ENCODE measurements around the gene TRMT2B.
A peak's percentile ranks its signal among the peaks of the same experiment; 100 is the strongest.
"Not testable (repeated sequence)": the region's sequence is repeated elsewhere in the genome, so short reads cannot be mapped to it uniquely, and the experiment has no call there.

Gene TRMT2B, protein sequence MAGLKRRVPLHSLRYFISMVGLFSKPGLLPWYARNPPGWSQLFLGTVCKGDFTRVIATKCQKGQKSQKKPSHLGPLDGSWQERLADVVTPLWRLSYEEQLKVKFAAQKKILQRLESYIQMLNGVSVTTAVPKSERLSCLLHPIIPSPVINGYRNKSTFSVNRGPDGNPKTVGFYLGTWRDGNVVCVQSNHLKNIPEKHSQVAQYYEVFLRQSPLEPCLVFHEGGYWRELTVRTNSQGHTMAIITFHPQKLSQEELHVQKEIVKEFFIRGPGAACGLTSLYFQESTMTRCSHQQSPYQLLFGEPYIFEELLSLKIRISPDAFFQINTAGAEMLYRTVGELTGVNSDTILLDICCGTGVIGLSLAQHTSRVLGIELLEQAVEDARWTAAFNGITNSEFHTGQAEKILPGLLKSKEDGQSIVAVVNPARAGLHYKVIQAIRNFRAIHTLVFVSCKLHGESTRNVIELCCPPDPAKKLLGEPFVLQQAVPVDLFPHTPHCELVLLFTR

GRCh38 chrX:101051549-101052302, at the start of gene TRMT2B:
Gene TRMT2B, minus strand, starts transcription at chrX:101052111. Its CDS starts 9,822 bp downstream, at chrX:101042289.
- peak; percentile 69 for DNase-seq

- DNase-seq = peak; percentile 82
These were observed 45.9 kb upstream of the TRMT2B start, which contains the start of gene CENPI for GRCh38 chrX:101097546-101098453. Gene CENPI, plus strand, starts transcription at chrX:101098204. Its CDS starts 2,867 bp downstream, at chrX:101101071.

- no peak for DNase-seq
These were observed 39.9 kb upstream of the TRMT2B start for GRCh38 chrX:101091817-101092216.

DNA sequence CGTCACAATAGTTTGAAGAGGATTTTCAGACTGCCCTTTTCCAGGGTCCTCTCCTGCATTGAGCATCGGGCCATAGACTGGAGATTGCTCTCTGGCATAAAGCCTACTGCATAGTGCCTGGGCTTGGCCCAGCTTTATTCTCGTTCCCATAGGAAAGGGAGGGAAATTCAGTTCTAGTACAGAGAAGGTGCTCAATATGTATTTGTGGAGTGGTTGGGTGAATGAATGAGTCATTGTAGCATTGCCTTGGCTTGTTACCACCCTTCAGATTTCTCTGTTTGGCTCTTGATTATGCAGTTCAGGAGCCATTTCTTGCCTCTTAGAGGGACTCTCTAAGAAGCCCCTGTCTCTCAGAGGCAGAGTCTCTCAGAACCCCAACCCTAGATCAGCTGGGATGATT, 29.3 kb upstream of the TRMT2B start:
- no peak for DNase-seq

- no peak for DNase-seq
These were observed 28.6 kb upstream of the TRMT2B start for GRCh38 chrX:101080326-101081124.

- DNase-seq = no peak
These were observed 27.9 kb upstream of the TRMT2B start for GRCh38 chrX:101079736-101080270.

GRCh38 chrX:101078716-101079598, 27.0 kb upstream of the TRMT2B start, which contains the start of gene TMEM35A:
Gene TMEM35A, plus strand, starts transcription at chrX:101078879. Its CDS starts 124 bp downstream, at chrX:101079003.
- no peak for DNase-seq

DNA sequence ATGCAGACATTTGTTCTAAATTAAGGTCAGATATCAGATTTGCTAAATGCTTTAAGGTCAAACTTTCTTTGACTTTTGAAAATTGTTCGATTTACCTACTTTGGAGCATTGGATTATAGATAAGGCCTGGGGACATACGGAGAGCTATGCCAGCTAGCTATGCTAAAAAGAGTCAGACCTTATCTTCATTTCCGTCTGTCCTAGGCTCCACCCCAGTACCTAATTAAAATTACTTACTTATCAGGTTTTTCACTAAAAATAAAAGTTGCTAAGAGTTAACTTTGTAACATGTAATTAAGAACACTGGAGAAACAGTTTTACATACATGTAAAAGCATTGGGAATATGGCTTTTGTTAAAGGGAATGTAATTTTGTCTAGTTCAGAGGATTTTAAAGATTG, 19.7 kb upstream of the TRMT2B start:
- no peak for DNase-seq

DNA sequence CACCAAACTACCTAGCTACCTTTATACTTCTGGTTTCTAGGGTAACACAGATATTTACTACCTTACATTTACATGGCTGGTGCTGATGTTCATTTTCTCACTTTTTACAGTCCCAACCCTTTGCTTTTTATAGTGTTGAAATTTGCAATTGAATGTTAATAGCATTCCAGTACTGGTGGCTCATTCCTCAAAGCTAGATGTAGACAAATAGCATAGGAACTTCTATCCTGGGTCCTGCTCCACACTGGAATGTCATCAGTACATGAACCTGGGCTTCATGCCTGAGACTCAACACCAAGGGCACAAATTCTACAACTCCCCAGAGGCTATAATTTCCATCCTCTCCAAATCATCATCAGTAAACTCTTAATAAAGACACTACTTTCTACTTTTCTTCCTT, 10.3 kb upstream of the TRMT2B start:
- DNase-seq = no peak

DNA sequence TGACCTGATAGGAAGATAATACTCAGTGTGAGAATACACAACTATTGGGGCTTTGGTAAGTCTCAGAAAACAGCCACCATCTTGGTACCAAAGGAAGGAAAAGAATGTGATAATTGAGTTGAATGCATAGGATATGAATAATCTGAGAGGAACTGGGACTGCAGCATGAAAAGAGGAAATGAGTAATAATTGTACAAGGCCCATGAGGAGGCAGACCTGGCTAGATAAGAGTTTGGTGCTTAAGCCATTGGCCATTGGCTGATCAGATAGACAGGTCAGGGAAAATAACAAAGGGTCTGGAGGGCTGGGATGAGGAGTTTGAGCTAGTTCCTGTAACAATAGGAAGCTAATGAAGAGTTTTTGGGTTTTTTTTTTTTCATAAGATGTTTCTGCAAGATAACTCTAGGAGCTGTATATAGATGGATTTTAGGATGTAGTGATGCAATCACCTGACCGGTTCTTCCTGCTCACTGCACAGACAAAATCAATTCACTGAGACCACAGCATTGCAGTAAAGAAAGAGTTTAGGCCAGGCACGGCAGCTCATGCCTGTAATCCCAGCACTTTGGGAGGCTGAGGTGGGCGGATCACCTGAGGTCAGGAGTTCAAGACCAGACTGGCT, 5.3 kb upstream of the TRMT2B start:
- DNase-seq = no peak

- DNase-seq = not testable (repeated sequence)
These were observed 4.6 kb upstream of the TRMT2B start for GRCh38 chrX:101056551-101056950.

- no peak for DNase-seq
These were observed 760 bp downstream of the TRMT2B start for GRCh38 chrX:101051153-101051548.

GRCh38 chrX:101040197-101040596, 11.7 kb downstream of the TRMT2B start:
- no peak for DNase-seq

GRCh38 chrX:101037231-101037630, 14.7 kb downstream of the TRMT2B start:
- no peak for DNase-seq

- DNase-seq = no peak
These were observed 22.2 kb downstream of the TRMT2B start for GRCh38 chrX:101029665-101030064.

DNA sequence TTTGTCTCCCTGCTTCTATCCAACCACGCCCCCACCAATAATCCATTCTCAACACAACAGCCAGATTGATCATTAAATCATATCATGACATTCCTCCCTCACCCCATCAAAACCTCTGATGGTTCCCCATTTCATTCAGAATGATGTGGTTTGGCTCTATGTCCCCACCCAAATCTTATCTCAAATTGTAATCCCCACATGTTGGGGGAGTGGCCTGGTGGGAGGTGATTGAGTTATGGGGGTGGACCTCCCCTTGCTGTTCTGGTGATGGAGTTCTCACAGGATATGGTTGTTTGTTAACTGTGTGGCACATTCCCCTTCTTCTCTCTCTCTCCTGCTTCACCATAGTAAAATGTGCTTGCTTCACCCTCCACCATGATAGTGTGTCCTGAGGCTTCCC, 23.3 kb downstream of the TRMT2B start:
- DNase-seq = no peak

GRCh38 chrX:101025126-101025525, 26.8 kb downstream of the TRMT2B start:
- DNase-seq = no peak

GRCh38 chrX:101022020-101022419, 29.9 kb downstream of the TRMT2B start:
- DNase-seq = no peak

DNA sequence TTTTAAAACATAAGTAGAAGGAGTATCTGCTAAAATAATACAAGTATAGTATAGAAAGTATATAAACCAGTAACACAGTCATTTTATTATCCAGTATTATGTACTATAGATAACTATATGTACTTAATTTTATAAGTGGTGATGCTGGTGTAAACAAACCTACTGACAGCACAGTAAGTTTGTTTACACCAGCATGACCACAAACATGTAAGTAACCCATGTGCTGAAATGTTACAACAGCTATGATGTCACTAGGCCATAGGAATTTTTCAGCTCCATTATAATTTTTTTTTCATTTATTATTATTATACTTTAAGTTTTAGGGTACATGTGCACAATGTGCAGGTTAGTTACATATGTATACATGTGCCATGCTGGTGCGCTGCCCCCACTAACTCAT, 39.9 kb downstream of the TRMT2B start:
- not testable (repeated sequence) for DNase-seq

DNA sequence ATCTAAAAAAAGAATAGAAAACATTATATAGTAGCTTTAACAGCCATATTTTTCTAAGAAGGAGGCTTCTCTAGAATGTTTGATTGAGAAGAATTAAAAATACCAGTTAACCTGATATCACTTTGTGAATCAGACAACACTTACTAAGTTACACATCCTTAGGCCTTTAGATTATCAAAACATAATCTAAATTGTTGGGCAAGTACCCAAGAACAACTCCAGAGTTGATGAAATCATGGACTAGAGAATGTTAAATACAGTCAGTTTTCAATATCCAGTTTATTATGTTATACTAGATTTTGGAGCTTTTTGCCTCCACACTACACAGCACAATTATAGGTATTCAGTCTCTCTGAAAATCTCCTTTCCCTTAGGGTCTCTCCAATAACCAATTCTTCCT, 42.8 kb downstream of the TRMT2B start:
- no peak for DNase-seq

Measured in stimulated activated CD4-positive, alpha-beta T cell treated with anti-CD3 and anti-CD28 coated beads, Interleukin-12 subunit alpha, Interleukin-12 subunit beta, amount 100 ng/mL, for 4 hours (primary cell).